Subcutaneous abdominal adipose tissue (tissue), 5 donors: ENCODE data around the gene CCL21.
"Not testable (repeated sequence)": the region's sequence is repeated elsewhere in the genome, so short reads cannot be mapped to it uniquely, and the experiment has no call there.

Experiments used
- H3K27ac ChIP-seq: one replicate; pipeline ENCODE4 v1.7.0; 2013; ENCODE audit warnings: low read depth, mild to moderate bottlenecking, inconsistent platforms, low read length, moderate library complexity
- H3K27me3 ChIP-seq, 5 donors: one replicate each; pipeline ENCODE4 v1.7.0; 2013; ENCODE audit warnings: low read length in 5 of 5, inconsistent platforms in 1 of 5; ENCODE audit not compliant: control insufficient read depth in 5 of 5, insufficient read depth in 4 of 5
- H3K36me3 ChIP-seq, 5 donors: one replicate each; pipeline ENCODE4 v1.7.0; 2013; ENCODE audit warnings: low read length in 5 of 5; ENCODE audit not compliant: control insufficient read depth in 5 of 5, insufficient read depth in 5 of 5
- H3K4me1 ChIP-seq, 5 donors: one replicate each; pipeline ENCODE4 v1.7.0; 2013; ENCODE audit warnings: low read length in 5 of 5, mild to moderate bottlenecking in 3 of 5, moderate library complexity in 1 of 5; ENCODE audit not compliant: control insufficient read depth in 5 of 5, insufficient read depth in 5 of 5
- H3K4me3 ChIP-seq, 5 donors: one replicate each; pipeline ENCODE4 v1.7.0; 2013; ENCODE audit warnings: low read length in 5 of 5, low read depth in 1 of 5
- H3K9ac ChIP-seq, 5 donors: one replicate each; pipeline ENCODE4 v1.7.0; 2013; ENCODE audit warnings: low read length in 5 of 5, mild to moderate bottlenecking in 4 of 5, moderate library complexity in 3 of 5
- H3K9me3 ChIP-seq, 5 donors: one replicate each; pipeline ENCODE4 v1.7.0; 2013; ENCODE audit warnings: low read length in 5 of 5; ENCODE audit not compliant: control insufficient read depth in 5 of 5
- donor health status: healthy.
- donor health status: healthy.
- donor health status: healthy.
- donor health status: healthy.
- donor health status: healthy.

Gene CCL21, protein sequence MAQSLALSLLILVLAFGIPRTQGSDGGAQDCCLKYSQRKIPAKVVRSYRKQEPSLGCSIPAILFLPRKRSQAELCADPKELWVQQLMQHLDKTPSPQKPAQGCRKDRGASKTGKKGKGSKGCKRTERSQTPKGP

DNA sequence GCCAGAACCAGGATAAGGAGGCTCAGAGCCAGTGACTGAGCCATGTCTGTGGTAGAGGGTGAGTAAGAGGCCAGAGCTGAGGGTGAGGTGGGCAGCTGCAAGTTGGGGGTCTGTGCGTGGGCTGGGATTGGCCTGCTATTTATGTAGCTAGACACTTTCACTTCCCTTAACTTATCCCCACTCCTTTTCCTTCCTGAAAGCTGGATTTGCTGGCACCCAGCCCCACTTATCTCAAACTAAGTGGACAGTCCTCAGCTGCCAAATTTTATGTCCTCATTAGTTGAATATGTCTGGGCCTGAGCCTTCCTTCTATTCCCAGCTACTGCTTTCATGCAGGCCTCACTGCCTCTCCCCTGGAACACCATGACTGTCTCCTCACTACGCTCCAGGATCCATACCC, at the start of gene CCL21:
Gene CCL21, minus strand, starts transcription at position 114 of the 400 bp plus-strand sequence. Its CDS starts 70 bp downstream, at position 44.
- no peak within 1 kb of the TSS for H3K27ac ChIP-seq
- H3K9ac ChIP-seq: no peak within 1 kb of the TSS
- no peaks in the 10 kb centered on the region for H3K36me3 ChIP-seq
- H3K4me1 ChIP-seq: peaks cover 0 to 10% (median 8%) of the 10 kb centered on the region in 5 donors
- H3K27me3 ChIP-seq: no peaks in the 10 kb centered on the region
- no peak within 1 kb of the TSS for H3K4me3 ChIP-seq
- no peaks in the 10 kb centered on the region for H3K9me3 ChIP-seq

DNA sequence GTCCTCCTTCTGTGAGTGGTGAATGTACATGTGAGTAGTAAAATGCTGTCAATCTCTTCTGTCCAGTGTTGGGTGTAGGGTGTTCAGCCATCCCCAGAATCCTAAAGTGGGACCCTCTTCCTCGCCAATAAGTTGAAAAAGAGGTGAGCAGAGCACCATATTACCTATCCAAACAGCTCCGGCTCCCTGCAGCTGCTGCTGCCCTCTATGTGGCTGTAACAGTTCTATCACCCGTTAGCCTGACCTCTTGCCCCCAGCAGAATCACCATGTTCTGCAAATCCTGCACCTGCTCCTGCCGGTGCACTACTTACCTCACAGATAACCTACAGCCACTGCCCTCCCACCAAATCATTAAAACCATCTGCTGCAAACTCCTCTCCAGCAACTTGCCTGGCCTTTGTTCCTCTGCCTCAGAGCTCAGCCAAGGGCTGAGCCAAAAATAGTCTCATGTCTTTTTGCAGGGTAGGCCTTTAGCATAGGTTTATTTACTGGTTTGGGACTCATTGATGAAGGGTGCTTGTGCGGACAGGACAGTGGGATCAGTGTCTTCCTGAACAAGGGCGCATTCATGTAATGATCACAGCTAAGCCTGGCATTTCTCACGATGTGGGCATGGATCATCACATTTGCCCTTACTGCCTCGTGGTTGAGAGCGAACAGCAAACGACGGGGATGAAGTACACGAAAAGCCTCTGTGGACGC, 49.6 kb upstream of the CCL21 start:
- no peak overlapping the region for H3K27ac ChIP-seq
- H3K36me3 ChIP-seq: no peaks in the 10 kb centered on the region
- no peak overlapping the region for H3K4me3 ChIP-seq
- H3K9ac ChIP-seq: no peak overlapping the region
- peaks cover 0 to 3% (median 0%) of the 10 kb centered on the region in 5 donors for H3K4me1 ChIP-seq
- no peaks in the 10 kb centered on the region for H3K9me3 ChIP-seq
- peaks cover 0 to 10% (median 8%) of the 10 kb centered on the region in 5 donors for H3K27me3 ChIP-seq

DNA sequence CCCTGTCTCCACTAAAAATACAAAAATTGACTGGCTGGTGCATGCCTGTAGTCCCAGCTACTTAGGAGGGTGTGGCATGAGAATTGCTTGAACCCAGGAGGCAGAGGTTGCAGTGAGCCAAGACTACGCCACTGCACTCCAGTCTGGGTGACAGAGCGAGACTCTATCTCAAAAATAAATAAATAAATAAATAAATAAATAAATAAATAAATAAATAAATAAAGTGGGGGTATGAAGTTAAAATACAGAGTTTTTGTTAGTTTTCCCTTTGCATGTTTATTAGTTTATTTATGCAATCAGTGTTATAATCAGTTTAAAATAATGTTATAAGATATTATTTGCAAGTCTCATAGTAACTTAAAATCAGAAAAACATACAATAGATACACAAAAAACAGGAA, 40.4 kb upstream of the CCL21 start:
- H3K27ac ChIP-seq, H3K9me3 ChIP-seq, H3K4me3 ChIP-seq, H3K36me3 ChIP-seq, H3K4me1 ChIP-seq, H3K27me3 ChIP-seq, H3K9ac ChIP-seq: not testable (repeated sequence)

DNA sequence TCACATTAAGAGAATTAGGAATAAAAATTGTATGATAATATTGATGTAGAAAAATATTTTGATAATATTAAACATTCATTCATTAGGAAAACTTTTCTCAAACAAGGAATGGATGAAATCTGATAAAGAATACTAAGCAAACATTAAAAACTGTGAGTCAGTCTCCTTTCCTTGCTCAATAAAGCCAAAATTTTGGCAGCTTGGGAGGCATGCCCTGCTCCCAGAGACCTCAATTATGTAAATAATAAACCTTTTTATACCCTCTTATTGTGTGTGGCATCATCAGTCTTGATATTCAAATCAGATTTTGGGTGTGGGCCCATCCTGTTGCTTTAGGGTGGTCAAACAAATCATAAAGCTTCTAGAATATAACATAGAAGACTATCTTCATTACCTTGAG, 36.6 kb upstream of the CCL21 start:
- Histone ChIP-seq H3K27ac (no peak overlapping the region), H3K36me3 (no peaks in the 10 kb centered on the region), H3K9me3 (peaks cover 0 to 8% (median 3%) of the 10 kb centered on the region in 5 donors), H3K27me3 (no peaks in the 10 kb centered on the region), H3K4me3 (no peak overlapping the region), H3K9ac (no peak overlapping the region), H3K4me1 (no peaks in the 10 kb centered on the region)

DNA sequence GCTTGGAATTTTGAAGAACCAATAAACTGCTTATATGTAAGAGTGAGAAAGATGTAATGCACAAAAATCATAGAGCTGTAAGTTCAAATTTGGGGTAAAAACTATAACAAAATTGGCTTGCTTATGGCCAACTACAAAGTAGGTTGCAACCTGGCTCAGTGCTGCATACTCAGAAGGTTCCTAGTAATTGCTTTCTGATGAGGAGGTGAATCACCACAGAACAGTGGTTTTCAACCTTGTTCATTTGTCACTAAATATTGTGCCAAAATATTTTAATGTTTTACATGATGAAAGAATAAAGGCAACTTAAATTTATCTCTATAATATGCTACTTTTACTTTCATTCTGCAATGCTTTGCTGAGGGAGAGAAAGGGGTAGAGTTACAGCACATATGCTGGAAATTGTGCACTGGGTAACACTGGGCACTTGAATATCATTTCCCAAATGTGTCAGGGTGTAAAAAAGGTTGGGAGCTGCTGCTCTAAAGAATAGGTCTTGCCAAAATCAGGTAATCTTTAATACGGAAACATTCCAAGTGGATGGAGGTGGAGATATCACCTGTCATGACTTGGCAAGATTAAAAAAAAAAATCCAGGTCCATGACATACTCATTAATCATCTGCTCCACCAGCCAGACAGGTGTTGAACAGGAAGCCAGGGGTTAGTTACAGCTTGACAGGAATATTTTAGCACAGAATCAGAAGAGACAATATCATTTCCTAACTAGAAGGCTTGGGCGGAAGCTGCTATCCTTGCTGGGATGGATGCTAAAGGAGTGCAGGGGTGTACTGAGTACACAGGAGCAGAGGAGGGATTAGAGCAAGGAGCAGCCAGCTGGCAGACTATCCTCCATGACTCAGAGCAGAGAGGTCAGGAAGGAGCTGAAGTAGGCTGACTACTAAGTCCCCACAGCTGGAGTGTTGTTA, 34.6 kb upstream of the CCL21 start:
- peaks cover 0 to 8% (median 3%) of the 10 kb centered on the region in 5 donors for H3K9me3 ChIP-seq
- H3K4me1 ChIP-seq: no peaks in the 10 kb centered on the region
- H3K27me3 ChIP-seq: no peaks in the 10 kb centered on the region
- H3K4me3 ChIP-seq: no peak overlapping the region
- H3K27ac ChIP-seq: no peak overlapping the region
- no peak overlapping the region for H3K9ac ChIP-seq
- H3K36me3 ChIP-seq: no peaks in the 10 kb centered on the region

DNA sequence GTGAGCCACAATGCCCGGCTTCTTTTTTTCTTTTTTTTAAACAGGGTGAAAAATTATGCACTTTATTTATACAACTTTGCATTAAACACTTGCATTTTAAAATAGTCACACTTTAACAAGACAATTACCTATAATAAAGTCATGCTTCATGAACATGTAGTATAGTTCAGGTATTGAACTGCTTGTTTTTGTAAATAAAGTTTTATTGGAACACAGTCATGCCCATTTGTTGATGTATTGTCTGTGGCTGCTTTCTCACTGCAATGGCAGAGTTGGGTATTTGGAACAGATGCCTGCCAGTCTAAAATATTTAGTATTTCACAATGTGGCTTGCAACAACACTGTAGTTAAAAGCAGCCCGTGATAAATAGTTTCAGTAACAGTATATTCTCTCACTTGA, 32.8 kb upstream of the CCL21 start:
- Histone ChIP-seq H3K36me3 (no peaks in the 10 kb centered on the region), H3K9me3 (peaks cover 0 to 4% (median 3%) of the 10 kb centered on the region in 5 donors), H3K9ac (no peak overlapping the region)

DNA sequence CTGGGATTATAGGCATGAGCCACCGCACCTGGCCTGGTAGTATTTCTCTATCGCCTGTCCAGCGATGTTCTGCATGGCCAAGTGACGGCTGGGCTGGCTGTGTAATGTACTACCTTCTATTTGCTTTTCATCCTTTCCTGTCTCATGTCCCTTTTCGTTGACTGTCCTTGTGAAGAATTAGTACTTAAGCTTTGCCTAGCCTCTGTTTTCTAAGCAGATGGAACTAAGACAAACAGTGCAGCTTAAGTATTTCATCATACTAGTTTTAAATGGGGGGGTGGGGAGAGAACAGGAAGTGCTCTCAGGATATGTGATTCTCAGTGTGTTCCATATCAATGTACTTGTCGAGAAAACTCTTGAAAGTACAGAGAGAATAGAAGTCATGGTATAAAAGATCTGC, 31.7 kb upstream of the CCL21 start:
- Histone ChIP-seq H3K36me3 (no peaks in the 10 kb centered on the region), H3K27me3 (no peaks in the 10 kb centered on the region), H3K9me3 (no peaks in the 10 kb centered on the region), H3K27ac (no peak overlapping the region), H3K4me3 (no peak overlapping the region), H3K4me1 (no peaks in the 10 kb centered on the region), H3K9ac (no peak overlapping the region)

More for the DNA sequence above, 32.8 kb upstream of the CCL21 start:
- Histone ChIP-seq H3K4me3 (no peak overlapping the region), H3K27me3 (no peaks in the 10 kb centered on the region), H3K27ac (no peak overlapping the region), H3K4me1 (no peaks in the 10 kb centered on the region)

DNA sequence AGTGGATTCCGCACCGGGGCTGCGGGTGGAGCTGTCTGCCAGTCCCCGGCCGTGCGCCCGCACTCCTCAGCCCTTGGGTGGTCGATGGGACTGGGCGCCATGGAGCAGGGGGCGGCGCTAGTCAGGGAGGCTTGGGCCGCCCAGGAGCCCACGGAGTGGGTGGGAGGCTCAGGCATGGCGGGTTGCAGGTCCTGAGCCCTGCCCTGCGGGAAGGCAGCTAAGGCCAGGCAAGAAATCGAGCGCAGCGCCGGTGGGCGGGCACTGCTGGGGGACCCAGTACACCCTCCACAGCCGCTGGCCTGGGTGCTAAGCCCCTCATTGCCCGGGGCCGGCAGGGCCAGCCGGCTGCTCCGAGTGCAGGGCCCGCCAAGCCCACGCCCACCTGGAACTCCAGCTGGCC, 30.2 kb upstream of the CCL21 start:
- H3K4me1 ChIP-seq, H3K9ac ChIP-seq, H3K27me3 ChIP-seq, H3K4me3 ChIP-seq, H3K9me3 ChIP-seq, H3K36me3 ChIP-seq, H3K27ac ChIP-seq: not testable (repeated sequence)

DNA sequence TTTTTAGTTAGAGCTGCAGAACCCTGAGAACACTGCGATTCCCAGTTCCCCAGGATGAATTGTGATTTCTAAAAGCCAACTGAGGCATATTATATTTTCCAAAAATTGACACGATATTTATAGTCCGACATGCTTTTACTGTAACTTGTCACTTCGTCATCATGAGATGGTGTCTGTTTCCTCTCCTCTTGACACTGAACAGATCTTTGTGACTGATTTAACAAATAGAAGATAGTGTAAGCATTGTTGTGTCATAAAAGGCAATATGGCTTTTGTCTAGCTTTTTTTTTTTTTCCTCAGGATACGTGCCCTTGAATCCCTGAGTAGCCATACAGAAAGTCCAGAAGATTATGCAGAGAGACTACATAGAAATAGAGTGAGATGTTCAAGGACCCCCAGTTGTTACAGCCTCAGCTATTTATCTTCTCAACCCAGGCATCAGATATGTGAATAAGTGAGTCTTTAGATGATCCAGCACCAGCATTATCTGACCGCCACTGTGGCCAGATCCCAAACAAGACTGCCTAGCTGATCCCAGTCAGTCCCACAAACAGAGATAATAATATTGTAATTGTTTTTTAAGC, 27.8 kb upstream of the CCL21 start:
- Histone ChIP-seq H3K4me3 (no peak overlapping the region), H3K27me3 (no peaks in the 10 kb centered on the region), H3K9me3 (no peaks in the 10 kb centered on the region), H3K27ac (no peak overlapping the region), H3K36me3 (no peaks in the 10 kb centered on the region), H3K9ac (no peak overlapping the region), H3K4me1 (no peaks in the 10 kb centered on the region)

DNA sequence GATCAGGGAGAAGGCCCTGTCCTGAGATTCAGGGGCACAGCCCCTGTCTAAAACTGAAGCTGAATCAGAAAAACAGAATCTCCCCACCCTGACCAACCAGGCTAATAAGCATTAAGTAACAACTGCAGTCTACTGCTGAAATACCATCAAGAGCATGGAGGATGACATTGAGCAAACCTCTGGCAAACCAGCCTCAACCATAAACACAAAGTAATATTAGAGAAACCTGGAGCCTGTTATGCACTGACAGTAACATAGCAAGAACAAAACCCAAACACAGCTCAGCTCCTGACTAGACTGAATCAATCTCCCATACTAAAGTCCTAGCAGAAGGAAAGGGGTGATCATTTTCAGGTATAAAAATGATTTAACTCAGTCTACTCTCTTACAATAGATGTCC, 24.8 kb upstream of the CCL21 start:
- no peaks in the 10 kb centered on the region for H3K27me3 ChIP-seq
- no peak overlapping the region for H3K27ac ChIP-seq
- no peak overlapping the region for H3K4me3 ChIP-seq
- H3K9me3 ChIP-seq: no peaks in the 10 kb centered on the region
- peak overlapping the region in 1 of 5 donors; percentile 20 for H3K9ac ChIP-seq
- no peaks in the 10 kb centered on the region for H3K36me3 ChIP-seq
- no peaks in the 10 kb centered on the region for H3K4me1 ChIP-seq
